Stimulated activated CD4-positive, alpha-beta T cell treated with anti-CD3 and anti-CD28 coated beads, Interleukin-1b, Interleukin-23, amount 100 ng/mL, for 24 hours (primary cell): ENCODE results near the gene GSG1L.

Source experiments
- DNase-seq, 4 experiments: peaks; one replicate each; pipeline ENCODE4 v3.0.0-alpha.2; 2020; ENCODE audit warnings: low read depth in 4 of 4, low spot score in 1 of 4

Gene GSG1L

DNA sequence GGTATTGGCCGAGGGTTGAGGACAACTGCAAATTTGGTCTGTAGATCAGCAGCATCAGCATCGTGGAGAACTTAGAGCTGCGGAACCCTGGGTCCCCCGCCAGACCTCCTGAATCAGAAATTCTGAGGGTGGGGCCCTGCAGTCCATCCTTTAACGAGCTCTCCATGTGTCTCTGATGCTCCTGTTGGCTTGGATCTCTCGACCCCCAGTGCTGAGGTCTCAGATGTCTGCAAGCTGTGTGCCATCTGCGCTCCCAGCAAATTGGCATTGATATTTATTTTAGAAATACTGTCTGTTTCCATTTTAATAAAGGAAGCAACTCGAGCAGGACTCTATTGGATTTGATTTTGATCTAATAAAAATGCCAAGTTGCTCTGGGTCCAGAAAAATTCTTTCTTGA lies 263.6 kb downstream of the GSG1L start:
- DNase-seq: no peak

- no peak for DNase-seq
These were observed 265.3 kb downstream of the GSG1L start for GRCh38 chr16:27798241-27798640.

- peak in 2 of 4 experiments; percentile 1 to 7 for DNase-seq
These were observed 267.4 kb downstream of the GSG1L start for GRCh38 chr16:27795992-27796614.

GRCh38 chr16:27793249-27793622 lies 270.3 kb downstream of the GSG1L start:
- DNase-seq: no peak

DNA sequence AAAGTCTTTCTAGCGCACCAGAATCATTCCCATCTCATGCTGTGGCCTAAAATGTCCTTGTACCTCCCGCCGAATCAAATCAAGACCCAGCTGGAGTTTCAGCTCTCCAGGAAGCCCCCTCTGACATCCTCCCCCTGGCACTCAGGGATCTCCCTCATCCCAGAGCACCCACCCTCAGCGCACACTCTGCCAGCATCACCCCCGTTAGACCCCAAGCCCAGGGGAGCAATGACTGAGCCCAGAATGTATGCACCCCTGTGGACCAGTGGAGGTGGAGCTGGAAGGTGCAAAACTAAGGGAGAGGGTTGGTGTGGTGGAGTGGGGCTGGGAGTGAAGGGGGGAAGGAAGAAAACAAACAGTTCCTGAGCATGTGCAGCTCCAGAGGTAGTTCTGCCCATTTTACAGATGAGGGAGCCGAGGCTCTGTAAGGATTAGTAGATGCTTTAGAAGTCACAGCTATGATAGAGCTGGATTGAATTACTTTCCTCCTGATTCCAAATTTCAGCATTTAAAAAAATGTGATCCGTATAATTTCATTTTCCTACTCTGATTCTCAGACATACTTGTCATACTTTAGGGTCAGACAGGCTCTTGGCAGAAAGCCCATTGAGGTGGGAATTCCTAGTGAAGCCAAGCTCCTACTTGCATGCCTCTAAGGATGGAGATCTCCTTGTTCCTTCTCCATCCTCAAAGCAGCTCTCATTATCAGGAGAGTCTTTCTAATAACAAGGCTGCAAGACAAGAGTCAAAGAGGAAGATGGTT lies 270.8 kb downstream of the GSG1L start:
- DNase-seq: no peak

GRCh38 chr16:27791404-27791719 lies 272.2 kb downstream of the GSG1L start:
- no peak for DNase-seq

GRCh38 chr16:27790546-27791403 lies 272.7 kb downstream of the GSG1L start:
- no peak for DNase-seq

- no peak for DNase-seq
These were observed 273.8 kb downstream of the GSG1L start for GRCh38 chr16:27789595-27790241.

- no peak for DNase-seq
These were observed 274.4 kb downstream of the GSG1L start for GRCh38 chr16:27789150-27789549.

- DNase-seq: no peak
These were observed 275.8 kb downstream of the GSG1L start for GRCh38 chr16:27787665-27788064.

GRCh38 chr16:27786923-27787625 lies 276.4 kb downstream of the GSG1L start:
- DNase-seq: no peak

GRCh38 chr16:27786221-27786922 lies 277.1 kb downstream of the GSG1L start:
- DNase-seq: no peak

- no peak for DNase-seq
These were observed 278.2 kb downstream of the GSG1L start for GRCh38 chr16:27785307-27785678.

DNA sequence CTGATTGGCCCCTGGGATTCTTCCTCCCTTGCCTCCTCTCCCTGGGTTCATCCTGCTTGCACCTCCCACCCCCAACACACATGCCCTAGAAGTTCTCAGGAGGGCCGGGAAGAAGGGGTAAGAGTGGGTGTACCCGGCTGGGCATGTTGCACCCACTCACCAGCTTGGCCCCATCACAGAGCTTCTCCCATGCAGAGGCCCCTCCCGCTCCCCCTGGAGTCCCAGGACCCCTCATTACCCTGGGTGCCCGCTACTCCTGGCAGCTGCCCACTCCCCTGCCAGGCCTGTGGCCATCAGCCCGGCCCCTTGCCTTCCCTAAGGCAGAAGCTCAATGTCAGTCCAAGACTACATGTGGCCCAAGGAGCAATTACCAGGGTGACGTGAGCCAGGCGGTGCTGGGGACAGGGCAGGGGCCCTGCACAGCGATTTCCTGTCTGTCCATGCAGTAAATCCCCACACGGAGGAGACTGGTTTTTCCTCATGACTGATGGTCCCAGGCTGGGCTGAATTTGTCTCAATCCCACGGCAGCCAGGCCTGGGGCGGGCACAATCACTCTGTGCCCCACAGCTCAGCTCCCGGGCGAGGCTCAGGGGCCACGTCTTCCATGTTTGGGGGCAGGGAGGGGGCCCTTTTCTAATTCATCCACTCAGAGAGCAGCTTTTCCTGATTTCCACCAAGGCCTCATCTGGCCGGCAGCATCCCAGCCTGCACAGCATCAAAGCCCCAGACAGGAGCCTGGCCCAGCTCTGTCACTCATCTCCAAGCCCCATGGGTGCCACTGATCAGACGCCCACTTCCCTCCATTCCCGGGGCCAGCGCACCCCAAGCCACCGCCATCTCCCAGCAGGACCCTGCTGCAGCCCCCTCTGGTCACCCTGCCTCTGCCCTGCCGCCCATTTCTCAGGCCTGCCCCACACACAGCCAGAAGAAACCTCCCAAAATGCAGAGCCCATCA lies 278.9 kb downstream of the GSG1L start:
- no peak for DNase-seq

- no peak for DNase-seq
These were observed 281.3 kb downstream of the GSG1L start for GRCh38 chr16:27781981-27782880.

DNA sequence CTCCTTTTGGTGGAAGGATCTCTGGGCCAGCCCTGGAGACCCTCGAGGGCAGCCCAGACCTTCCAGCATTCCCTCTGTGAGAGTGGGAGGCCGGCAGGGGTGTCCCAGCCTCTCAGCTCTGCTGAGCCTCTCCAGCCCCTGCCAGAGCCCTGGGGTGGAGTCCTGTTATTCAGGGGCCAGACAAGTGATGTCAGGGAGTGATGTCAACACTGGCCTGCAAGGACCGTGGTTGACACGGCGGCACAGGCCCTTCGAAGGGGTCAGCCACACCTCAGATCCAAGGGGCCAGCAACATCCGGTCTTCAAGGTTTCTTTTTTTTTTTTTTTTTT lies 282.4 kb downstream of the GSG1L start:
- no peak for DNase-seq

GRCh38 chr16:27780468-27781194 lies 282.9 kb downstream of the GSG1L start:
- DNase-seq: no peak
